Measurements from ENCODE around the gene EPB41L2.
"Not testable (repeated sequence)": the region's sequence is repeated elsewhere in the genome, so short reads cannot be mapped to it uniquely, and the experiment has no call there.

The EPB41L2 gene

DNA sequence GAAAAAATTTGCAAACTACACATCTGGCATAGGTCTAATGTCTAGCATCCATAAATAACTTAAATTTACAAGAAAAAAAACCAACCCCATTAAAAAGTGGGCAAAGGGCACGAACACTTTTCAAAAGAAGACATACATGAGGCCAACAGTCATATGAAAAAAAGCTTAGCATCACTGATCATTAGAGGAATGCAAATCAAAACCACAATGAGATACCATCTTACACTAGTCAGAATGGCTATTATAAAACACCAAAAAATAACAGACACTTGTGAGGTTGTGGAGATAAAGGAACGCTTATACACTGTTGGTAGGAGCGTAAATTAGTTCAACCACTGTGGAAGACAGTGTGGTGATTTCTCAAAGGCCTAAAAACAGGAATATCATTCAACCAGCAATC is 33.7 kb upstream of the EPB41L2 start:
- DNase-seq (ENCODE audit: low read depth) = no peak
- H3K4me3 ChIP-seq (ENCODE audit: low read depth, low read length) = no peak overlapping the region
- in situ Hi-C loops (cut with HindIII; ENCODE audit: low sequenced_read_pairs) = no loop called here
- no peak for TF ChIP-seq CTCF (IDR thresholded peaks at IDR 0.05; ENCODE audit: low read depth, low read length, missing control alignments)

GRCh38 chr6:131093334-131093733 is 30.3 kb upstream of the EPB41L2 start:
- no peak overlapping the region for H3K4me3 ChIP-seq (ENCODE audit: low read depth, low read length)
- in situ Hi-C loops (cut with HindIII; ENCODE audit: low sequenced_read_pairs) = no loop called here
- no peak for TF ChIP-seq CTCF (IDR thresholded peaks at IDR 0.05; ENCODE audit: low read depth, low read length, missing control alignments)
- no peak for DNase-seq (ENCODE audit: low read depth)

GRCh38 chr6:131091944-131092343 is 28.9 kb upstream of the EPB41L2 start:
- H3K4me3 ChIP-seq (ENCODE audit: low read depth, low read length); DNase-seq (ENCODE audit: low read depth); in situ Hi-C loops (cut with HindIII; ENCODE audit: low sequenced_read_pairs): not testable (repeated sequence)

DNA sequence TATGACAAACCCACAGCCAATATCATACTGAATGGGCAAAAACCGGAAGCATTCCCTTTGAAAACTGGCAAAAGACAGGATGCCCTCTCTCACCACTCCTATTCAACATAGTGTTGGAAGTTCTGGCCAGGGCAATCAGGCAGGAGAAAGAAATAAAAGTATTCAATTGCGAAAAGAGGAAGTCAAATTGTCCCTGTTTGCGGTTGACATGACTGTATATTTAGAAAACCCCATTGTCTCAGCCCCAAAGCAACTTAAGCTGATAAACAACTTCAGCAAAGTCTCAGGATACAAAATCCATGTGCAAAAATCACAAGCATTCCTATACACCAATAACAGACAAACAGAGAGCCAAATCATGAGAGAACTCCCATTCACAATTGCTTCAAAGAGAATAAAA is 27.3 kb upstream of the EPB41L2 start:
- DNase-seq (ENCODE audit: low read depth); in situ Hi-C loops (cut with HindIII; ENCODE audit: low sequenced_read_pairs); H3K4me3 ChIP-seq (ENCODE audit: low read depth, low read length): not testable (repeated sequence)

- DNase-seq (ENCODE audit: low read depth) = no peak
- in situ Hi-C loops (cut with HindIII; ENCODE audit: low sequenced_read_pairs) = no loop called here
- no peak for TF ChIP-seq CTCF (IDR thresholded peaks at IDR 0.05; ENCODE audit: low read depth, low read length, missing control alignments)
- H3K4me3 ChIP-seq (ENCODE audit: low read depth, low read length) = no peak overlapping the region
These were observed 21.9 kb upstream of the EPB41L2 start for GRCh38 chr6:131084982-131085381.

DNA sequence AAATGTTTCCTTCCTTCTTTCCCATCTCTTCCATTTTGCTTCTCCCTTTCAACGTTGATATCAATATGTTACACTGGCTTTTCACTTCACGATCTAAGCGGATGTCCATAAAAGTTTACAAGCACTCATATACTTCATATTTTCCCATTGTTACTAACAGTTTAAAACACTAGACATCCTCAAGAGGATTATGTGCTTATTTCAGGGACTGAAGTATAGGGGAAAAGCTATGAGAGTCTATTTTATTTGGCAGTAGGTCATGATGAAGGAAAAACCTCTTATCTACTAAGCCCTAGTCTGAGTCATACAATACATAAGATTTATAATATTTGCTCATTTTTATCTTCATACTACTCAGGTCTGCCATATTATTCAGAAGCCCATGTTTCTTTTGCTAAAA is 20.6 kb upstream of the EPB41L2 start:
- no peak overlapping the region for H3K4me3 ChIP-seq (ENCODE audit: low read depth, low read length)
- in situ Hi-C loops (cut with HindIII; ENCODE audit: low sequenced_read_pairs) = no loop called here
- TF ChIP-seq CTCF (IDR thresholded peaks at IDR 0.05; ENCODE audit: low read depth, low read length, missing control alignments) = no peak
- DNase-seq (ENCODE audit: low read depth) = no peak

GRCh38 chr6:131082335-131082734 is 19.3 kb upstream of the EPB41L2 start:
- DNase-seq (ENCODE audit: low read depth) = no peak
- no peak overlapping the region for H3K4me3 ChIP-seq (ENCODE audit: low read depth, low read length)
- TF ChIP-seq CTCF (IDR thresholded peaks at IDR 0.05; ENCODE audit: low read depth, low read length, missing control alignments) = no peak
- in situ Hi-C loops (cut with HindIII; ENCODE audit: low sequenced_read_pairs) = no loop called here

DNA sequence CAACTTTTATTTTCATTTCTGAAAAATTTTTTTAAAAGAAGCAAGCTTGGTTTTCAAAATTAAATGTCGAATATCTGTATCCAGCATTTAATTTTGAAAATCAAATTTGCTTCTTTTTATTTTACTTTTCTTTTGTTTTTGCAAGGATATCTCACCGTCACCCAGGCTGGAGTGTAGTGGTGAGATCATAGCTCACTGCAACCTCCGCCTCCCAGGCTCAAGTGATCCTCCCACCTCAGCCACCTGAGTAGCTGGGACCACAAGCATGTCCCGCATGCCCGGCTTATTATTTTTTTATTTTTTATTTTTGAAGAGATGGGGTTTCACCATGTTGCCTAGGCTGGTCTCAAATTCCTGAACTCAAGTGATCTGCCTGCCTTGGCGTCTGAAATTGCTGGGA is 17.0 kb upstream of the EPB41L2 start:
- TF ChIP-seq CTCF (IDR thresholded peaks at IDR 0.05; ENCODE audit: low read depth, low read length, missing control alignments) = no peak
- DNase-seq (ENCODE audit: low read depth) = no peak
- in situ Hi-C loops (cut with HindIII; ENCODE audit: low sequenced_read_pairs) = no loop called here

More for the DNA sequence above, 17.0 kb upstream of the EPB41L2 start:
- H3K4me3 ChIP-seq (ENCODE audit: low read depth, low read length) = no peak overlapping the region

All from astrocyte of the cerebellum (primary cell).